K562 (cell line): ENCODE measurements around the gene CSAG1. TPM values are rescaled to one million over a fixed set of nuclear protein-coding genes. Genes with fewer than 3 reads are reported as not detected.
"Not testable (repeated sequence)": the region's sequence is repeated elsewhere in the genome, so short reads cannot be mapped to it uniquely, and the experiment has no call there.

ENCODE experiments used
- ATAC-seq: fragments of 200-7000 bp; cut with Tn5 transposase; 3 replicates; pipeline ENCODE4 v1.9.1; 2020; ENCODE audit warnings: moderate library complexity
- BruUV-seq: library from RNA; stranded (reverse); fragments of 400-500 nt; replicated peaks from 2 replicates; lab custom pipeline; 2021; lab: Mats Ljungman, UMichigan
- CTCF ChIA-PET: fragments of 300-600 bp; formaldehyde crosslinking; extraction: SDS; loops from one replicate; lab custom pipeline; 2021; ENCODE audit warnings: low intra/inter-chr PET ratio; lab: Yijun Ruan, JAX
- POLR2A ChIA-PET: fragments of 300-600, 350-650 bp; sonication (Branson Sonifier 250); formaldehyde crosslinking; extraction: SDS; loops from one replicate; lab custom pipeline; 2021; ENCODE audit warnings: antibody characterized with exemption, inconsistent platforms; lab: Yijun Ruan, JAX
- DNase-seq, 4 experiments: peaks; one replicate each; pipeline versions ENCODE4 v3.0.0 to v3.0.0-alpha.2; 2011 to 2018; ENCODE audit warnings: low spot score in 3 of 4, mixed read lengths in 3 of 4; ENCODE audit errors: extremely low read depth in 1 of 4
- FAIRE-seq: peaks from 2 replicates; lab custom pipeline; 2011; peaks lifted over from hg19 to GRCh38; lab: Jason Lieb, UNC
- H2AFZ ChIP-seq: 2 replicates; pipeline ENCODE4 v1.6.0; 2011; ENCODE audit warnings: low read depth, low read length, control low read depth, inconsistent platforms
- H3K27ac ChIP-seq: fragments of 200-600 bp; 3 replicates; pipeline ENCODE4 v1.8.0; 2011; ENCODE audit warnings: low read depth, mild to moderate bottlenecking, control low read depth, inconsistent platforms, low read length, moderate library complexity, mixed read lengths; ENCODE audit errors: extremely low read depth
- H3K27me3 ChIP-seq, 2 experiments: fragments of 300-600 bp in 1 of 2; 2 replicates in 1 of 2; 3 replicates in 1 of 2; pipeline versions ENCODE4 v1.6.0 to v1.8.0; 2011; ENCODE audit warnings: inconsistent platforms in 2 of 2, low read length in 2 of 2, mild to moderate bottlenecking in 1 of 2, mixed read lengths in 1 of 2, moderate library complexity in 1 of 2; ENCODE audit not compliant: control insufficient read depth in 2 of 2, insufficient read depth in 2 of 2
- H3K36me3 ChIP-seq: fragments of 300-600 bp; 3 replicates; pipeline ENCODE4 v1.8.0; 2011; ENCODE audit warnings: mild to moderate bottlenecking, low read length, inconsistent platforms; ENCODE audit not compliant: control insufficient read depth, insufficient read depth
- H3K4me1 ChIP-seq, 2 experiments: fragments of 200-600 bp in 1 of 2; replicated peaks in 1 of 2; 2 replicates in 1 of 2; 3 replicates in 1 of 2; pipeline versions ENCODE4 v1.5.1 to v1.8.0; 2011; ENCODE audit warnings: inconsistent platforms in 2 of 2, low read length in 2 of 2, mild to moderate bottlenecking in 1 of 2, mixed read lengths in 1 of 2, moderate library complexity in 1 of 2; ENCODE audit not compliant: control insufficient read depth in 2 of 2, insufficient read depth in 2 of 2
- H3K4me2 ChIP-seq: 2 replicates; pipeline ENCODE4 v1.6.1; 2011; ENCODE audit warnings: low read length, control low read depth, inconsistent platforms, mixed read lengths; ENCODE audit not compliant: insufficient read depth
- H3K4me3 ChIP-seq: fragments of 200-600 bp; sonication (generic), shearing (Covaris generic); 2 replicates; pipeline ENCODE4 v1.5.1; 2016; ENCODE audit warnings: control low read depth, inconsistent platforms
- H3K79me2 ChIP-seq: fragments of 200-600 bp; 3 replicates; pipeline ENCODE4 v1.8.0; 2011; ENCODE audit warnings: low read length, inconsistent platforms; ENCODE audit not compliant: control insufficient read depth, insufficient read depth
- H3K9ac ChIP-seq, 2 experiments: 2 replicates each; pipeline versions ENCODE4 v1.6.0 to v1.6.1; 2011; ENCODE audit warnings: low read depth in 2 of 2, low read length in 2 of 2, control low read depth in 1 of 2, inconsistent platforms in 1 of 2, mild to moderate bottlenecking in 1 of 2, mixed read lengths in 1 of 2; ENCODE audit not compliant: insufficient read depth in 1 of 2
- H3K9me1 ChIP-seq: one replicate; pipeline ENCODE4 v1.6.0; 2011; ENCODE audit warnings: inconsistent platforms, mild to moderate bottlenecking, low read length, moderate library complexity; ENCODE audit not compliant: control insufficient read depth, insufficient read depth
- H3K9me3 ChIP-seq: replicated peaks from 2 replicates; pipeline ENCODE4 v1.5.1; 2011; ENCODE audit warnings: low read depth, low read length, inconsistent platforms; ENCODE audit not compliant: control insufficient read depth, insufficient read depth
- H4K20me1 ChIP-seq: replicated peaks from 2 replicates; pipeline ENCODE4 v1.6.1; 2011; ENCODE audit warnings: low read length, inconsistent platforms, mixed read lengths; ENCODE audit not compliant: control insufficient read depth, insufficient read depth
- DDX20 ChIP-seq: fragments of 450-650 bp; IDR thresholded peaks from 2 replicates; pipeline ENCODE4 v1.6.1; 2016; ENCODE audit warnings: missing genetic modification characterization, low read depth, mild to moderate bottlenecking, missing compliant biosample characterization, moderate library complexity
- RBM25 ChIP-seq: fragments of 200-400 bp; formaldehyde crosslinking; IDR thresholded peaks from 2 replicates; pipeline ENCODE4 v1.6.1; 2018; ENCODE audit warnings: low read length, low read depth, moderate library complexity; ENCODE audit not compliant: severe bottlenecking
- WGBS: fragments of 100-300 bp; shearing (Covaris generic); methylation state at CpG from one replicate; pipeline ENCODE4 v1.1.6; 2016; ENCODE audit warnings: low coverage, mixed read lengths; ENCODE audit not compliant: insufficient coverage; ENCODE audit errors: missing lambda C conversion rate; 5-methylcytosine and 5-hydroxymethylcytosine counted together
- in situ Hi-C: fragments of 300-500 bp; cut with MboI; formaldehyde crosslinking; loops from 4 replicates; pipeline ENCODE4 v1.15.0; 2018; ENCODE audit warnings: inconsistent platforms, mixed read lengths
- intact Hi-C: fragments of 100-400 bp; cut with micrococcal nuclease; formaldehyde crosslinking; loops from 2 replicates; pipeline ENCODE4 v1.14.2; 2022
- polyA plus RNA-seq, 8 experiments: library from polyadenylated mRNA; depleted of rRNA in 4 of 8; stranded (reverse) in 5 of 8; unstranded in 3 of 8; fragments of >200 nt; fragmentation: Nextera tagmentation in 2 of 8; fragmentation: Illumina TruSeq in 1 of 8; extraction: Ambion mirVana in 2 of 8; extraction: Trizol in 1 of 8; gene quantifications; 2 replicates each; pipeline versions ENCODE4 v1.2.1 to v1.2.3, GENCODE V29; 2011 to 2014; ENCODE audit warnings: inconsistent platforms in 1 of 8, missing spikeins in 1 of 8
- total RNA-seq, 7 experiments: library from RNA; depleted of rRNA in 6 of 7; stranded (reverse); fragments of >200 nt in 6 of 7; fragmentation: Illumina TruSeq in 2 of 7; extraction: Trizol in 2 of 7; gene quantifications; 2 replicates each; pipeline versions ENCODE4 v1.2.1 to v1.2.3, GENCODE V29; 2011 to 2021; ENCODE audit warnings: low replicate concordance in 1 of 7

CSAG1 gene
- total and polyA plus RNA-seq, 9 of the 15 experiments (the other 6 are each of a cell fraction or from before 2014, with no cell fraction given): 43.1 to 170 (median 62.1) TPM

GRCh38 chrX:152753686-152754650 lies 20.4 kb upstream of the CSAG1 start, which contains the start of gene MAGEA2:
TSS of gene MAGEA2 (minus strand) at chrX:152753842. CDS start at chrX:152751363, 2,479 bp downstream.
- H3K4me3 ChIP-seq, H3K4me2 ChIP-seq, H3K36me3 ChIP-seq, H3K9me1 ChIP-seq, intact Hi-C loops, FAIRE-seq, H3K27ac ChIP-seq, H3K27me3 ChIP-seq, H3K4me1 ChIP-seq, in situ Hi-C loops, H4K20me1 ChIP-seq, H3K9me3 ChIP-seq, DNase-seq, H3K79me2 ChIP-seq, BruUV-seq, POLR2A ChIA-PET, H2AFZ ChIP-seq, CTCF ChIA-PET, H3K9ac ChIP-seq: not testable (repeated sequence)
- ATAC-seq: peak; percentile 87
- no CpG with 5 or more reads among the region's 35 CpGs for WGBS

GRCh38 chrX:152738560-152738959 lies 5.0 kb upstream of the CSAG1 start:
- no peaks in the 10 kb centered on the region for H3K9me1 ChIP-seq
- no peaks in the 10 kb centered on the region for H3K9me3 ChIP-seq
- 80% methylated on average over 5 of the region's 5 CpGs for WGBS
- DNase-seq: no peak
- H3K4me2 ChIP-seq: no peak overlapping the region
- no peak overlapping the region for H2AFZ ChIP-seq
- ChIA-PET POLR2A (interaction anchor here (1.5 kb wide), 1 partner anchor 11 kb away, joined by 4 read pairs; no protein-coding TSS in a partner anchor), CTCF (no interaction called here)
- H3K27ac ChIP-seq: no peak overlapping the region
- no peak for ATAC-seq
- H3K79me2 ChIP-seq: peaks cover 25% of the 10 kb centered on the region
- FAIRE-seq: no peak
- no TSS peak for BruUV-seq
- in situ Hi-C loops: no loop called here
- no peaks in the 10 kb centered on the region for H4K20me1 ChIP-seq
- intact Hi-C loops: no loop called here
- H3K4me3 ChIP-seq: no peak overlapping the region
- no peak overlapping the region for H3K9ac ChIP-seq
- no peaks in the 10 kb centered on the region for H3K27me3 ChIP-seq
- H3K4me1 ChIP-seq: peaks cover 0 to 5% of the 10 kb centered on the region in 2 experiments; a peak in 2 of 5 replicates
- TF ChIP-seq RBM25 (peak; percentile 60), DDX20 (tag) (no peak)
- H3K36me3 ChIP-seq: peaks cover 30% of the 10 kb centered on the region

DNA sequence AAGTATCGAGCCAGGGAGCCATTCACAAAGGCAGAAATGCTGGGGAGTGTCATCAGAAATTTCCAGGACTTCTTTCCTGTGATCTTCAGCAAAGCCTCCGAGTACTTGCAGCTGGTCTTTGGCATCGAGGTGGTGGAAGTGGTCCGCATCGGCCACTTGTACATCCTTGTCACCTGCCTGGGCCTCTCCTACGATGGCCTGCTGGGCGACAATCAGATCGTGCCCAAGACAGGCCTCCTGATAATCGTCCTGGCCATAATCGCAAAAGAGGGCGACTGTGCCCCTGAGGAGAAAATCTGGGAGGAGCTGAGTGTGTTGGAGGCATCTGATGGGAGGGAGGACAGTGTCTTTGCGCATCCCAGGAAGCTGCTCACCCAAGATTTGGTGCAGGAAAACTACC lies 3.0 kb upstream of the CSAG1 start:
- in situ Hi-C loops, POLR2A ChIA-PET, H3K27ac ChIP-seq, FAIRE-seq, H2AFZ ChIP-seq, H3K9me3 ChIP-seq, H3K9ac ChIP-seq, H3K9me1 ChIP-seq, H3K4me2 ChIP-seq, intact Hi-C loops, H4K20me1 ChIP-seq, CTCF ChIA-PET, H3K27me3 ChIP-seq, DNase-seq, H3K4me3 ChIP-seq, ATAC-seq, BruUV-seq, H3K4me1 ChIP-seq: not testable (repeated sequence)
- peaks cover 30% of the 10 kb centered on the region for H3K36me3 ChIP-seq
- H3K79me2 ChIP-seq: peaks cover 42% of the 10 kb centered on the region
- 90% methylated on average over 11 of the region's 12 CpGs for WGBS
